H1 (cell line): ENCODE results near the gene CCDC102A. TPM values are rescaled to one million over a fixed set of nuclear protein-coding genes. Genes with fewer than 3 reads are reported as not detected.

Experiments
- ASH2L ChIP-seq: fragments of 200-600, 300-600 bp; sonication (generic); IDR thresholded peaks from one replicate; pipeline ENCODE4 v1.7.1; 2017; ENCODE audit warnings: low read length
- BACH1 ChIP-seq: IDR thresholded peaks from 2 replicates; pipeline ENCODE4 v1.6.1; 2012; ENCODE audit warnings: low read length, improper control_type of control experiment
- E2F6 ChIP-seq: IDR thresholded peaks from 2 replicates; pipeline ENCODE4 v1.6.1; 2012; ENCODE audit warnings: inconsistent platforms
- FOSL1 ChIP-seq: IDR thresholded peaks from 2 replicates; pipeline ENCODE4 v1.6.1; 2011; ENCODE audit warnings: mild to moderate bottlenecking, low read depth, low read length, moderate library complexity; ENCODE audit not compliant: insufficient read depth
- KDM5A ChIP-seq: fragments of 200-600 bp; IDR thresholded peaks from 2 replicates; pipeline ENCODE4 v1.7.1; 2012; ENCODE audit warnings: mild to moderate bottlenecking, low read length, inconsistent platforms, mixed read lengths
- SIN3A ChIP-seq, 2 experiments: IDR thresholded peaks in 1 of 2; conservative IDR thresholded peaks in 1 of 2; 2 replicates each; pipeline ENCODE4 v1.6.1; 2011 to 2012; ENCODE audit warnings: low read length in 2 of 2, improper control_type of control experiment in 1 of 2, low read depth in 1 of 2, mild to moderate bottlenecking in 1 of 2
- USF2 ChIP-seq: IDR thresholded peaks from 2 replicates; pipeline ENCODE4 v1.6.1; 2011; ENCODE audit warnings: low read length, improper control_type of control experiment
- YY1 ChIP-seq: IDR thresholded peaks from 2 replicates; pipeline ENCODE4 v1.6.1; 2011; ENCODE audit warnings: low read depth, mild to moderate bottlenecking, low read length
- polyA plus RNA-seq, 7 experiments: library from polyadenylated mRNA; depleted of rRNA in 3 of 7; stranded (reverse) in 5 of 7; unstranded in 2 of 7; fragments of >200 nt in 5 of 7; fragments of 200-250 nt in 2 of 7; gene quantifications; 1 replicate in 5 of 7; 2 replicates in 1 of 7; 4 replicates in 1 of 7; pipeline versions ENCODE4 v1.2.1 to v1.2.3, GENCODE V29; 2011 to 2013; ENCODE audit warnings: missing spikeins in 2 of 7, mixed read lengths in 2 of 7
- total RNA-seq: library from RNA; stranded (reverse); fragmentation: NEBNext Ultra II Directional; extraction: Animal tissue kit (Norgen Biotek cat#: 25700); gene quantifications from 2 replicates; pipeline ENCODE4 v1.2.1, GENCODE V29; 2021

CCDC102A gene
- total and polyA plus RNA-seq, 2 of the 8 experiments (the other 6 are each of a cell fraction or from before 2014, with no cell fraction given): 4.0 to 7.5 TPM

- TF ChIP-seq ASH2L (no peak), SIN3A (conservative IDR thresholded peaks at IDR 0.05 in 1 of 2, IDR thresholded peaks at IDR 0.05 in 1 of 2; ENCODE audit: low read depth in 1 of 2, low read length in 2 of 2) (no peak), BACH1 (no peak), YY1 (no peak), FOSL1 (no peak), USF2 (no peak), KDM5A (no peak), E2F6 (no peak)
Observed at GRCh38 chr16:57564571-57565270, 28.4 kb upstream of the CCDC102A start (continued).
